GM12892 (cell line): ENCODE measurements around the gene FBXO47.

ENCODE experiments used
- DNase-seq: peaks from one replicate; pipeline ENCODE4 v3.0.0; 2011; ENCODE audit not compliant: insufficient read length
- FAIRE-seq: peaks from 2 replicates; lab custom pipeline; 2011; peaks lifted over from hg19 to GRCh38; lab: Jason Lieb, UNC
- POLR2A ChIP-seq: IDR thresholded peaks from 2 replicates; pipeline ENCODE4 v1.6.1; 2011; ENCODE audit warnings: low read depth, low read length, control low read depth
- POLR2AphosphoS5 ChIP-seq: IDR thresholded peaks from 2 replicates; pipeline ENCODE4 v1.6.1; 2011; ENCODE audit warnings: low read depth, low read length, control low read depth
- TAF1 ChIP-seq: IDR thresholded peaks from 2 replicates; pipeline ENCODE4 v1.6.1; 2011; ENCODE audit warnings: low read depth, mild to moderate bottlenecking, control low read depth, low read length, borderline replicate concordance

FBXO47 gene

DNA sequence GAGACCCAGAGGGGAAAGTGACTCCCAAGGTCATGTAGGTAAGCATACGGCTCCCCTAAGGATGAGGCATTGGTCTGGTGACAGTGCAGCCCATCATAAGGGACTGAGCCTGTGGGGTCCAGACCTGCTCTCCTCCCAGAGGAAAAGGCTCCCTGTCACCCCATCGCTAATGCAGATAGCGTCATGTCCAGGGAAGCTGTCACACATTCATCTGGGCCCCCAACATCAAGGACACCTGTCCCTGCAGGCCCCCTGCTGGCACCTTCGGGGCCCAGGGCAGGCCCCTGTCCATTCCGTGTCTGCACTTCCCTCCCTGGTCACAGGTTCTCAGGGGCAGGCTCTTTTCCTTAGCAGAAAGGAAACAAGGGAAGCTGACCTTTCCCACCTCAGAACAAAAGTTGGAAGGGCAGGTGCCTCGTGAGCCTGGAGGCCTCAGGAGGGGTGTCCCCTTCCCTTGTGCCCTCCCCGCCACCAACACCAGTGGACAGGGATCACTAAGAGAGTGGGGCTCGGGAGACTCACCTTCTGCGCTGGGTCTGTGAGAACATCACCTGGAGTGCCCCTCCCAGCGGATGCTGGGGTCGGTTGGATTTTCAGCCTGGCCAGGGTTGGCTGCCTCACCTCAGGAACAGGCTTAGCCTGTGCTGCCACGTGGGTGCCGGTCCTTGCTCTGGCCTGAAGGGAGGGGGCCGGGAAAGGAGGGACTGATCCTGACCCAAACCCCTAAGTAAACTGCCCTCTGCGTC is 59.1 kb downstream of the FBXO47 start:
- no peak for TF ChIP-seq TAF1
- no peak for TF ChIP-seq POLR2AphosphoS5
- no peak for TF ChIP-seq POLR2A
- FAIRE-seq = no peak
- no peak for DNase-seq

DNA sequence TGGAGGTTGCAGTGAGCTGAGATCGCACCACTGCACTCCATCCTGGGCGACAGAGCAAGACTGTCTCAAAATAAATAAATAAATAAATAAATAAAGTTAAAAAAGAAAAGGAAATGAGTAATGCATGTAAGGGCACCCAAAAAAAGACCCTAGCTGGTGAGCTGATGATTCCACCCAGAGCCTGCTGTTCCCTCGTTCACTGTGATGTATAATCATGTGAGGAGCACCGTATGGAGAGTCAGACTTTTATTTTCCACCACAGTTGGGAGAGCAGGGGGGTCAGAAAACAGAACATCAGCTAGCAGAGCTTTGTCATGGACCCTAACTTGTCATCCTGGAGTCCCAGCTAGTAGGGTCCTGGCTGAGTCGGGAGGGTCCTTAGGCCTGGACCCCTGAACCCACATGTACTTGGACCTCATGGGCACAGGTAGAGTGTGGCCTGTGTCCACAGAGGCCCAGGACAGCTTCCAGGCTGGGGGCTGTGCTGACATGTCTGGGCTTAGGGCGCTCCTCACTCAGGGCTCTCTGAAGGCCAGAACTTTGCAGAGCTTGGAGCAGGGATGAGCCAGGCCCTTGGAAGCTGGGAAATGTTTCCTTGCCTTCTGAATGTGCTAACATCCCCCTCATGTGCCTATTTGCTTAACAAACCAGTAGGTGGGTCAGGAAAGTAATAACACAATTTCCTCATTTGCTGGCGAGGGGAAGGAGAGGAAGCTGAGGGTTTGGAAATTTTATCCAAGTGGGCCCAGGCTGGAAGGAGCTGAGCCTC is 60.6 kb downstream of the FBXO47 start:
- TF ChIP-seq TAF1 (no peak), POLR2A (no peak), POLR2AphosphoS5 (no peak)
- FAIRE-seq (peak; percentile 38), DNase-seq (no peak)

DNA sequence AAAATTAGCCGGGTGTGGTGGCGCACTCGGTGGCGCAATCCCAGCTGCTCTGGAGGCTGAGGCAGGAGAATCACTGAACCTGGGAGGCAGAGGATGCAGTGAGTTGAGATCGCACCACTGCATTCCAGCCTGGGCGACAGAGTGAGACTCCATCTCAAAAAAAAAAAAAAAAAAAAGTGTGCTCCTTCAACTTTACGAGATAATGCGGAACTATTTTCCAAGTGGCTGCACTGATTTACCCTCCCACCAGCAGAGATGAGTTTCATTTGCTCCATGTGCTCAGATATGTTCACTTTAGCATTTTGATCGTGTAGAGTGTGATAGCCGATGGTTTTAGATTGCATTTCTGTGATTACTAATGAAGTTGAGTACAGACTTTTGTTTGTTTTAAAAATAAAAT is 61.8 kb downstream of the FBXO47 start:
- no peak for DNase-seq
- FAIRE-seq = no peak
- no peak for TF ChIP-seq POLR2A
- TF ChIP-seq TAF1 = no peak
- TF ChIP-seq POLR2AphosphoS5 = no peak

DNA sequence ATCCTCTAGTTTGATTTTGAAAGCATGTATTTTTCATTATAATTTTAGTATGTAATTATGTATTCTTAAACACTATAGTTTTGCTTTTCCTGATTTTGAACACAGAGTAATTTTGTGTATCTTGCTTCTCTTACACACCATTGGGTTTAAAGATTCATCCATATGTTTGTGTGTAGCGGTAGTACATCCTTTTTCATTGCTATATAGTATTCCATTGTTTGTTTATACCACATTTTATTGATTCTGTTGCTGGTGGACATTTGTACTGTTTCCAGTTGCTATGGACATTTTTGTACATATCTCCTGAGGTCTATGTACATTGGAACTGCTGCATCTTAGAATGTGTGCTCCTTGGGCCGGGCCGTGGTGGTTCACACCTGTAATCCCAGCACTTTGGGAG is 62.3 kb downstream of the FBXO47 start:
- FAIRE-seq (no peak), DNase-seq (no peak)
- no peak for TF ChIP-seq POLR2A
- no peak for TF ChIP-seq TAF1
- no peak for TF ChIP-seq POLR2AphosphoS5

DNA sequence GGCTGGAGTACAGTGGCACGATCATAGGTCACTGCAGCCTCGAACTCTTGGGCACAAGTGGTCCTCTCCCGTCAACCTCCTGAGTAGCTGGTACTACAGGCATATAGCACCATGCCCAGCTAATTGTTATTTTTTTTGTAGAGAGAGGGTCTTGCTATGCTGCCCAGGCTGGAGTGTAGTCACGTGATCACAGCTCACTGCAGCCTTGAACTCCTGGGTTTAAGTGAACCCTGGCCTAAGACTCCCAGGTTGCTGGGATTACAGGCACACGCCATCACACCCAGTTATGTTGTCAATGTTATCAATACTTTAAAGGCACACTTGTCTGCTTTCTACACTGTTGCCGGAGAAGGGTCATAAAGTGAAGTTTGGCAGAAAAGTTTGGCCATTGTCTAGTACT is 63.8 kb downstream of the FBXO47 start:
- DNase-seq = no peak
- no peak for TF ChIP-seq TAF1
- no peak for TF ChIP-seq POLR2A
- TF ChIP-seq POLR2AphosphoS5 = no peak
- no peak for FAIRE-seq

DNA sequence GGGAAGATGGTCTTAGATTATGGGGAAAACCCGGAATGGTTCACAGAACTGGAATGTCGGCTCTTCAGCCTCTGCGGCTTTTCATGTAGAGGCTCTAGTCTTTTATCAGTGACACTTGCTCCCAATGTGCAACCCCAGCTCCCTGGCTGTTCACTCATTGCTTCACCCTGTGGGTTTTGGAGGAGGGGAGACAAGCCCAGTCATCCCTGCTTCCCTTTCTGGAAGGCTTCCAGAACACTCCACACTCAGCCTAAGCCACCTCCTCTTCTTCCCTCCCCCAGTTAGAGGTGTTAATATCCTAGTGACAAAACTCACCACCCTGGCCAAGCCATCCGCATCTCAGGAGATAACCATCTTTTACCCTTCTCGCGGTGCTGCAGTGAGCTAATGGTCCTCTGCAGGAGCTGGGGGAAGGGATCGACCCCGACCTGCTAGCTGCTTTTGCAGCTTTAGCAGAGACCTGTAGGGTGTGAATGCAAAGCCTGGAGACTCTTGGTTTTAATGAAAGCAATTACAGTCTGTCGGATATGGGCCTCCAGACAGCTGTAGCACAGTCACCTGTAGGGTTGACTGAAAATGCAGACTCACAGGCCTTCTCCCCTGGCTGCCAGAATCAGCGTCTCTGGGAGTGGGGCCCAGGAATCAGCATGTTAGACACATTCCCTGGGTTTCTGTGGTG is 66.1 kb downstream of the FBXO47 start:
- peak; percentile 48 for FAIRE-seq
- DNase-seq = no peak
- TF ChIP-seq POLR2AphosphoS5 (no peak), POLR2A (no peak), TAF1 (no peak)

DNA sequence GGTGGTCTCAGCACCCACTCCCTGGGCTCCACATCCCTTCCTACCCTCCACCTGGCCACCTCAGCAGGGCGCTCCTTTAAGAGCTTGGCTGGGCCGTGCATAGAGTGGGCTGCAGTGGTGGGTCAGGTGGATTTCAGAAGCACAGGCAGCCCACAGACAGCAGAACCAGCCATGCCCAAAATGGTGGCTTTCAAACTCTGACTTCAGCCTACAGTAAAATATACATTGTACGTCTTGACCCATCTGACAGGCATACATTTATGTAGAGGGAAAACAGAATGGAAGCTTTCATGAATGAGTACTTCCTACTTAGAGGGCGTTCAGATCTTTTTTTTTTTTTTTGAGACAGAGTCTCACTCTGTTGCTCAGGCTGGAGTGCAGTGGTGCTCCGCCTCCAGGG is 67.8 kb downstream of the FBXO47 start:
- FAIRE-seq (peak; percentile 9), DNase-seq (no peak)
- TF ChIP-seq POLR2A (no peak), POLR2AphosphoS5 (no peak), TAF1 (no peak)

DNA sequence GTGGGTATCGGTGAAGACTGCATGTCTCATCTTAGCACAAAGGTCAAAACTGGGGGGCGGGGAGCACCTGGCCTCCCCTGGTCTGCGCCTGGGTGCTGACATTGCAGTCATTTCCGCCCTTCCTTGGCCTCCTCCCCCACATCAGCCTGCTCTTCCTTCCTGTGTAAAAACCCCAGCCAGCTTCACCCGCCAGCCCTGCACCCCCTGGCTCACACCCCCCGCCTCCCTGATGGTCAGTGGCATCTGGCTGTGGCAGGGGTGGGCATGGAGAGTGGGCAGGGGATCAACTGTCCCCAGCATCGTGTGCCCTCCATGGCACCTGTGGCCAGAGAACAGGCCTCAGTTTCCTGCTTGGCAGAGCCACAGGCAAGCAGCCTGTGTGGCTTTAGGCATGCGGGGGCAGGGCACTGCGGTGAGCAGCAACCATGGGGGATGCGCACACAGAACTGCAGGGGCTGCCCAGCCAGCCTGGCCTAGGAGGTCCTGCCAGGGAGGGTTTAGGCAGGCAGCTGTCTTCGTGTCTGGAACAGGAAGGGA is 68.3 kb downstream of the FBXO47 start:
- peak; percentile 100 for FAIRE-seq
- TF ChIP-seq POLR2A (peak; percentile 56; the same call in 1 of the 2 replicates), POLR2AphosphoS5 (peak; percentile 37), TAF1 (0 out of 2 replicates have a peak, but pooled peaks have one; percentile 26)
- DNase-seq = peak; percentile 97

DNA sequence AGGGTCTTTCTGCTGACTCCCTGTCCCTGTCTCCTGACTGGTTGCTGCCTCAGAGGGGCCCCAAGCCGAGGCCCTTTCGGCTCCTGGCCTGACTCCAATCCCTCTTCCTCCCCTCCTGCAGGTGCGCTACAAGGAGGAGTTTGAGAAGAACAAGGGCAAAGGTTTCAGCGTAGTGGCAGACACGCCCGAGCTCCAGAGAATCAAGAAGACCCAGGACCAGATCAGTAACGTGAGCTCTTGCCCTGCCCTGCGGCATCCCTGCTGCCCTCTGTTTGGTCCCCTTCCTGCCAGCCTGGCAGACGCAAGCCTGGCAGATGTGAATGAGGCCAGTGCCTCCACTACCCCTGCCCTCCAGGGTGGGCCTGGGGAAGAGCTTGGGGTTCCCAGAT is 68.9 kb downstream of the FBXO47 start:
- no peak for DNase-seq
- FAIRE-seq = no peak
- no peak for TF ChIP-seq TAF1
- no peak for TF ChIP-seq POLR2AphosphoS5
- TF ChIP-seq POLR2A = 0 out of 2 replicates have a peak, but pooled peaks have one; percentile 5

DNA sequence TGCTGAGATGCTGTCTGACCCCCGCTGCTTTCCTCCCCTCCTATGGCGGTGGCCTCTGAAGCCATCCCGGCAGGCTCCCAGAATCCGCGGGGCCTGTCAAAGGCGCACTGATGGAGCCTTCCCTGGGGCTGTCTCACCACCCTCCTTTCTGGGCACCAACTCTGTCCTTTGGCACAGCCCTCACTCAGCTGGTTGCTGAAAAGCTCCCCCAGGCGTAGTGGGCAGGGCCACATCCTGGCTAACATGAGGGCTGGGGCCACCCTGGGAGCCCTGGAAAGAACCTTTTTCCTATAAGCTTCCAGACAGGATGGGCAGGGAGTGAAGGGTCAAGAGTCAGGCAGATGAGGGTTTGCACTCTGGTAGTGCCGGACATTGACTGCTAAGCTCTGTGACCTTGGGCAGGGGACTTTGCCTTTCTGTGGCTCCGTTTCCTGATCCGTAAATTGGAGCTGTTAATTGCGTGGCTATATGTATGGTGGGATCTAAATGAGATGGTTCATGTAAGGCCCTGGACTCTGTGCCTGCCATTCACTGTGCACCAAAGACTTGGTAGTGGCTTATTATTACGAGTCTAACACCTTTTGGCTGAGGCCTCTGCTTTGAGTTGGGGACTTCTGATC is 69.4 kb downstream of the FBXO47 start:
- FAIRE-seq (peak; percentile 77), DNase-seq (no peak)
- TF ChIP-seq POLR2A = 0 out of 2 replicates have a peak, but pooled peaks have one; percentile 1
- no peak for TF ChIP-seq POLR2AphosphoS5
- no peak for TF ChIP-seq TAF1

DNA sequence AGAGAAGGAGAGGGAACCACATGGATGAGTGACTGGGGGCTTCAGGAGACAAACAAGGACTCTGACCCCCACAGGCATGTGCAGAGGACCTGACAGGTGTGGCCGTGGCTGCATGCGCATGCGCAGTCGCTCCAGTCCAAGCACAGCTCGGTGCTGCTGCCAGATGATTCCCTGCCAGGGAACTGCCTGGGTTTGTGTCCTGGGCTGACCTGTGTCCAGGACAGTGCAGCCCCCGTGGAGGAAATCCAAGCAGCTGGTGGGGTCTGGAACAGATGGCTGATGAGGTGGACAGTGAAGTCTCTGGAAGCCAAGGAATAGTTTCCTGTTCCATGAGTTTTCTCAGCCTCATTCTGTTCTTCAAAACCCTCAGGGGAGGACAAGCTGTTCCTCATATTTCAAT is 70.0 kb downstream of the FBXO47 start:
- FAIRE-seq (peak; percentile 21), DNase-seq (no peak)
- no peak for TF ChIP-seq POLR2A
- no peak for TF ChIP-seq POLR2AphosphoS5
- no peak for TF ChIP-seq TAF1
